AG09309 (cell line): ENCODE results near the gene OCLN.
"Not testable (repeated sequence)": the region's sequence is repeated elsewhere in the genome, so short reads cannot be mapped to it uniquely, and the experiment has no call there.

Experiments used
- DNase-seq: peaks from one replicate; pipeline ENCODE4 v3.0.0-alpha.2; 2010; ENCODE audit warnings: low read depth
- H3K4me3 ChIP-seq: 2 replicates; pipeline ENCODE4 v1.5.1; 2011; ENCODE audit warnings: mild to moderate bottlenecking, low read depth, low read length, moderate library complexity; ENCODE audit not compliant: control insufficient read depth
- CTCF ChIP-seq: IDR thresholded peaks from 2 replicates; pipeline ENCODE4 v1.5.1; 2011; ENCODE audit warnings: mild to moderate bottlenecking, low read depth, low read length, inconsistent platforms; ENCODE audit not compliant: insufficient read depth, control insufficient read depth; ENCODE audit errors: missing control alignments

Gene OCLN

GRCh38 chr5:69528035-69528434 is 35.4 kb downstream of the OCLN start:
- TF ChIP-seq CTCF = no peak
- DNase-seq = no peak
- no peak overlapping the region for H3K4me3 ChIP-seq

GRCh38 chr5:69528609-69529008 is 36.0 kb downstream of the OCLN start:
- no peak for DNase-seq
- no peak overlapping the region for H3K4me3 ChIP-seq
- no peak for TF ChIP-seq CTCF

- TF ChIP-seq CTCF = no peak
- no peak overlapping the region for H3K4me3 ChIP-seq
- DNase-seq = no peak
Observed at GRCh38 chr5:69530561-69531405, 38.2 kb downstream of the OCLN start.

DNA sequence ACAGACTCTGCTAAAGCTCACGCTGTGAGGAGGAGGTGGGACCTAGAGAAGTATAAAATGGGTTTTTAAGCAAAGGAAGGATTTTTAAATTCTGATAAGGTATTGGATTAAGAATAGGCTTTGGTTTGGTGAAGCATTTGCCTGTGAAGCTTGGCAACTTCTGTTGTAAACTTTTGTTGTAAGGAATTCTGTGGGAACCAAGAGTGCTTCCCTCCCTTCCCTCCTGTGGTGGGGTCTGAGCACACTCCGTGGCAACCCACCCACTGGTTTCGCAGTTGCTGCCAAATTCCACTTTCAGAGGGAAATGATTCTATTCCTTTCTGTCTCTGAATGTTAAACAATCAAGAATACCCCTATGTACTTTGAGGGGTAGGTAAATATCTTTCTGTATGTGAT is 38.8 kb downstream of the OCLN start:
- no peak overlapping the region for H3K4me3 ChIP-seq

GRCh38 chr5:69537911-69538310 is 45.3 kb downstream of the OCLN start:
- not testable (repeated sequence) for H3K4me3 ChIP-seq, DNase-seq

More for the DNA sequence above, 38.8 kb downstream of the OCLN start:
- DNase-seq = no peak
- no peak for TF ChIP-seq CTCF

- not testable (repeated sequence) for DNase-seq, H3K4me3 ChIP-seq
Observed at GRCh38 chr5:69538735-69539134, 46.1 kb downstream of the OCLN start.

GRCh38 chr5:69541347-69541746 is 48.8 kb downstream of the OCLN start:
- not testable (repeated sequence) for DNase-seq, H3K4me3 ChIP-seq

DNA sequence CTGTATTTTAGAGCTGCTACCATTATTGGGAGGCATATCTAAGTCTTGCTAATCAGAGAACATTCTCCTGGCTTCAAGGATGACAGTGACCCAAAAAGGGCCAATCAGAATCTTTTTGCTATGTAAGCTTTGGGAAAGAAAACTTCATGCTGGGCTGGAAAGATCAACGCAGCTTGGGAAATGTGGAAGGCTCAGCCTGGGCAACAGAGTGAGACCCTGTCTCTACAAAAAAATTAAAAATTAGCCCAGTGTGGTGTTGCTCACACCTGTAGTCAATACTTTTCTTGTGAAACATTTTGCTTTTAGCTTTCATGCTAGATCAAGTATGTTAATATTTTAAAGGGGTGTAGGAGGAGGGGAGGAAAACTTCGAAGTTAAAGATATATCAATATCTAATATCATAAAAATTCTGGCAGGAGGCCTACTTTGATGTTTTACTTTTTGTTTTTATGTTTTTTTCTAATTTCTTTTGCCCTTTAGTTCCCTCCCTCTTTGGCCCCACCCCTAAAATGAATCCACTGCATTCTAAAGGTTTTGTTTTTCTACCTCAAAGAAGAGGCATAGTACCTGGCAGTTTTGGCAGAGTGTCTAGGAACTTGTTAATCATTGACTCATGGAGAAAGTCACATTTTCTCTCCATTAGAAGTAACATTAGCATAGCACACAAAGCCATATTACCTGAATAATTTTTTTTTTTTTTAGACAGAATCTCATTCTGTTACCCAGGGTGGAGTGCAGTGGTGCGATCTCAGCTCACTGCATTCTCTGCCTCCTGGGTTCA is 50.4 kb downstream of the OCLN start:
- H3K4me3 ChIP-seq, DNase-seq: not testable (repeated sequence)

GRCh38 chr5:69544602-69545001 is 52.0 kb downstream of the OCLN start:
- H3K4me3 ChIP-seq, DNase-seq: not testable (repeated sequence)
